GM18873 (cell line): ENCODE results near the gene ZSCAN31.
"Not testable (repeated sequence)": the region's sequence is repeated elsewhere in the genome, so short reads cannot be mapped to it uniquely, and the experiment has no call there.

Experiments used
- ATAC-seq: cut with Tn5 transposase; IDR thresholded peaks from one replicate; pipeline ENCODE4 v1.9.1; 2021; ENCODE audit warnings: mild to moderate bottlenecking, moderate library complexity, moderate number of reproducible peaks; ENCODE audit not compliant: unreplicated experiment, low FRiP score

The ZSCAN31 gene

GRCh38 chr6:28323813-28324424 is 12.0 kb downstream of the ZSCAN31 start:
- no peak for ATAC-seq

GRCh38 chr6:28322661-28323060 is 13.3 kb downstream of the ZSCAN31 start:
- no peak for ATAC-seq

- ATAC-seq: not testable (repeated sequence)
Measured at GRCh38 chr6:28317866-28318265, 18.1 kb downstream of the ZSCAN31 start.

DNA sequence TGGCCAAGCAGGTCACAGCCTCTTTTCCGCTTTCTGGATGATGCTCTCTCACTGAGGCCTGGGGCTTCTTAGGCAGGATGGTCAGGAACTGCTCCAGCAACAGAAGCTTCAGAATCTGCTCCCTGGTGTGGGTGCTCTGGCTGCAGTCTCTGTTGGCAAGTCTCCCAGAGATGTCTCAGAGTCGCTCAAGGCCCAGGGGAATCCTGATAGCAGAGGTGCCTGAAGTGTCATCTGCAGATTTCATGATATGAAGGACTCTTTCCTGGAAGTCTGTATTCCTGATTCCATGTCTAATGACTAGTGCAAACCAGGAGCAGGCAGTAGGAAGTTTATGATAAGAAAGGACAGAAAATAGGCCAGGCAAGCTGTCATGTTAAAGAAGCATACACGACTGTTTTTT is 20.3 kb downstream of the ZSCAN31 start:
- no peak for ATAC-seq

DNA sequence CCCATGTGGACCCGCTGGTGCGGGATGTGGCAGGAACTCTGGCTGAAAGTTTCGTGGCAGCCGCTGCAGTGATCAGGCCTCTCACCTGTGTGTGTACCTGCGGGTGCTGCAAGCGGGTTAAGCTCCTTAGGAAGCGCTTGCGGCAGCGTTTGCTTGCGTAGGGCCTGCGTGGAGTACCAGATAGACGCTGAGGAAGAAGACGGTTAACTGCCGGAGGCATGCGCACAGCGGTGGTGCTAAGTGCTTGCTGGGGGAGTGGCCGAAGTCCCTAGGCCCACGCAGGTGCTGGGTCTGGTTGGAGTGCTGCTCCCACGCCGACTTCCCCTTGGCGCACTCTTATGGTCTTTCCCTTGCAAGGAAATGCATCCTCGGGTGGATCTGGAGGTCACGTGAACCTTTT is 23.0 kb downstream of the ZSCAN31 start:
- no peak for ATAC-seq

- ATAC-seq: no peak
Measured at GRCh38 chr6:28311139-28311823, 24.7 kb downstream of the ZSCAN31 start.

DNA sequence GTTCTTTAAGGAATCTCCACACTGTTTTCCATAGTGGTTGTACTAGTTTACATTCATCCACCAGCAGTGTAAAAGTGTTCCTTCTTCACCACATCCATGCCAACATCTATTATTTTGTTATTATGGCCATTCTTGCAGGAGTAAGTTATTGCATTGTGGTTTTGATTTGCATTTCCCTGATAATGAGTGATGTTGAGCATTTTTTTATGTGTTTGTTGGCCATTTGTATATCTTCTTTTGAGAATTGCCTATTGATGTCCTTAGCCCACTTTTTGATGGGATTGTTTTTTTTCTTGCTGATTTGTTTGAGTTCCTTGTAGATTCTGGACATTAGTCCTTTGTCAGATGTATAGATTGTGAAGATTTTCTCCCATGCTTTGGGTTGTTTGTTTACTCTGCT is 29.6 kb downstream of the ZSCAN31 start:
- not testable (repeated sequence) for ATAC-seq

DNA sequence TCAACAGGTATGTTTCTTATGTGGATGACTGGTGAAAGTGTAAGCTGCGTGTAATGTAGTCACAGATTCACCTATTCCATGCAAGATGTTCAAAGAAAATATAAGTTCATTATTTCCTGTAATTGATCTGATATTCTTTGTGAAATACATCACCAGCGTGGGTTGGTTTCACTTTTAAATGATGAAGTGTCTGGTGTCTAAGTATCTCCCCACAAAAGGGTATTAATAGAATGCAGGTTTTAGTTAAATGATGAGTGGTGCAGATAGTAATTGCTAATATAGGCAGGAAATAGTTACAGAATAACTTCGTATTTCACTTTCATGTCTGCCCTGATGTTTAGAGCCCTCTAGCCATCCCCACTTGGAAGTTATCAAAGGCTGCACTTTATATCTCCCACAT is 32.4 kb downstream of the ZSCAN31 start:
- ATAC-seq: peak; percentile 82

- ATAC-seq: no peak
Measured at GRCh38 chr6:28296520-28297060, 39.4 kb downstream of the ZSCAN31 start.

DNA sequence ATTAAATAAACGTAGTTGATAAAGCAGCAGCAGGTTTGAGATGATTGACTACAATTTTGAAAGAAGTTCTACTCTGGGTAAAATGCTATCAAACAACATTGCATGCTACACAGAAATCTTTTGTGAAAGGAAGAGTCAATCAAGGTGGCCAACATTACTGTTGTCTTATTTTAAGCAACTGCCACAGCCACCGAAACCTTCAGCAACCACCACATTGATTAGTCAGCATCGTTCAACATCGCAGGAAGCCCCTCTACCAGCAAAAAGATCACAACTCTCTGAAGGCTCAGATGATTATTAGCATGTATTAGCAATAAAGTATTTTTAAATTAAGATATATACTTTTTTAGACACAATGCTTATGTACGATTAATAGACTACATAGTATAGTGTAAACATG is 40.6 kb downstream of the ZSCAN31 start:
- ATAC-seq: no peak

DNA sequence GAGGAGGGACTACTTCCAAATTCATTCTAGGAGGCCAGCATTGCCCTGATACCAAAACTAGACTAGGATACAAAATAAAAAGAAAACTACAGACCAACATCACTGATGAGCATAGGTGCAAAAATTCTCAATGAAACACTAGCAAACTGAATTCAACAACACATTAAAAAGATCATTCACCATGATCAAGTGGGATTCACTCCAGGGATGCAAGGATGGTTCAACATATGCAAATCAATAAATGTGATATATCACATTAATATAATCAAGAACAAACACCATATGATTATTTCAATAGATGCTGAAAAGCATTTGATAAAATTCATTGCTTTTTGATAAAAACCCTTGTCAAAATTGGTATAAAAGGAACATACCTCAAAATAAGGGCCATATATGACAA is 44.4 kb downstream of the ZSCAN31 start:
- ATAC-seq: no peak

GRCh38 chr6:28282926-28283325 is 53.0 kb downstream of the ZSCAN31 start:
- no peak for ATAC-seq

DNA sequence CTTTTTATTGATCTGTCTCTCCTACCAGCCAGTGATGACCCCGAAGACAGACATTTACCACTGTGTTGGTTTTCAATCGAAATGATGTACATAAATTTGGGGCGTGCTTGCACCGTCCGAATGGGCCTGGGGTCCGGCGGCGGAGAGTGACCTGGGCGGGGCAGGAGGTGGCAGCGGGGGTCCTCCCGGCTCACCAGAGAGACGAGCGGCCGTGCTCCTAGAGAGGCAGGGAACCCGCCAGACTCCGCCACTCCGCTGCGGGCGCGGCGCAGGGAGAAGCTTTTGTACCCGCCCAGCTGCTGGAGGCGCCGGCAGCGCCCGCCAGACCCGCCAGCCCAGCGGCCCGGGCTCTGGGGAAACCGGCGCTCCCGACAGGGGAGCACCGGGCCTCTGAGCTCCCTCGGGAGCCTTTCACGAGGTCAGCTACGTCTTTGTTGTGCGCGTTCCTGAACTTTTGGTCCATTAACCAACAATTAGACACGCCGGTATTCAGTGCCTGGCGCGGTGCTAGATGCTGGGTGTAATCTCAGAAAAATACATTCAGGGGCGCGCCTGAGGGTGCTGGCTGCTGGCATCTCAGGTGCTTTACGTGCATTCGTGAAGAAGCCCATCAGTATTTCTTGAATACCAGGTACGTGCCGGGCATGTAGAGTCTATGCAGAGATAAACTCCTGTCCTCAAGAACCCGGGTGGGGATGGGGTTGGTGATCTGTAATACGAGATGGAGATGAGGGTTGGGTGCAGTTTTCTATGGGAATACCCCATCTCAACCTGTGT is 54.5 kb downstream of the ZSCAN31 start, which contains the start of gene PGBD1:
PGBD1 (plus strand) TSS at position 285 of the 777 bp plus-strand sequence. CDS start 2,242 bp downstream, outside the sequence.
- ATAC-seq: peak; percentile 53

GRCh38 chr6:28280595-28281287 is 55.2 kb downstream of the ZSCAN31 start:
- ATAC-seq: no peak

DNA sequence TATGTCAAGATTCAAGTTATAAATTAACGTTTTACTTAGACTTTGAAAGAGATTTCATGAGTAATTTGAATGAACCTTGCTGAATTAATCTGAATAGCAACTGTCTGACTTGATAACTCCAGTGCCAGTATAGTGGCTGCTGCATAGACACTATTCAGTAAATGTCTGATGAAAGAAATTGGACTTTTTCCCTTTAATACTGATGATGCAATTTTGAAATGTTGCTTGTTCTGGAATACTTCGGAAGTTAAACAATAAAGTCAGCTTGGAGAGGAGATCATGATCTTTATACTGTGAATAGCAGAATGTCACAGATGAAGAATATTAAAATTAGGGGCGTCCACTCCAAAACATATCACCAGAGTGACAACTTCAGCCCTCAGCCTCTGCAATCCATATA is 58.2 kb downstream of the ZSCAN31 start:
- no peak for ATAC-seq

GRCh38 chr6:28274888-28275287 is 61.1 kb downstream of the ZSCAN31 start:
- ATAC-seq: no peak
